ENCODE data around the gene KBTBD2.
"Not testable (repeated sequence)": the region's sequence is repeated elsewhere in the genome, so short reads cannot be mapped to it uniquely, and the experiment has no call there.

Gene KBTBD2

DNA sequence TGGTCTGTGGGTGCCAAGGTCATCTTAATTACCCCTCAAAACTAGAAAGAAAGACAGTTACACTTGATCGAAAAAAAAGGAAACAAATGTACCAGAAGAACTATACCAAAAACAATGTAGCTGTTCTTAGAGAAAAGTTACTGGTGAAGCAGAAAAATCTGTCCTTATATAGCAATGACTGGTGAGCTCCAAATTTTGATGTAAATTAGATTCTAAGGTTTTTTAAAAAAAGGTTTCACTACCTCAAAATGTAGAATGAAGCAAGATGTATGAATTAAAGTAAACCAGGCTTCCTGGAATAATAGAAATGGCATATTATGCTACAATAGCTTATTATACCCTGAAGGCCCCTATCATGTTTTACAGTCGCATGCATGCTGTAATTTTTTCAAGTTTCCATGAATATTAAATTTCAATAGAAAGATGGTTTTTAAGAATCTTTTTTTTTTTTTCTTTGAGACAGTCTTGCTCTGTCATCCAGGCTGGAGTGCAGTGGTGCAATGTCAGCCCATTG, 37.3 kb upstream of the KBTBD2 start:
- ATAC-seq, result no peak

DNA sequence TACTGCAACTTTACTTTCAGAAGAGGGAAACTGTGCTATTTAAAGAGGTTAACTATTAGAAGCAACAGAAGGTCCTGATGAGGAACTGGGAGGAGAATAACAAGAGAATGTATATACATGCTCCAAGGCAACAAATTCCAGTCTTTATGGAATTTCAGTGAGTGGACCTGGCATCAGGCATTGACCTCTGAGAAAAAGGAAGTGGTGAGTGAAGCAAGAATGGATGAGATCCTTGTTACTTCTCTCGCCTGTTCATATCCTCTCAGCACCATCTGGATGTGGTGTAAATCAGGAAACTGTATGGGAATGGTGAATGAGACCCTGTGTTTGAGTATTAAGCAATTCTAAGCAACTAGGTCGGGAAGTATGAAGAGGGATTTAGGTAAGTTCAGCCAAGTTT, 30.3 kb upstream of the KBTBD2 start:
- ATAC-seq, result no peak

More for the DNA sequence above, 37.3 kb upstream of the KBTBD2 start:
- TF ChIP-seq CSDC2 (CRISPR knock-in tag; IDR thresholded peaks at IDR 0.05), result no peak
- TF ChIP-seq OSR1 (CRISPR knock-in tag; IDR thresholded peaks at IDR 0.05), result no peak
- TF ChIP-seq ZNF565 (CRISPR knock-in tag; conservative IDR thresholded peaks at IDR 0.05; ENCODE audit: low read depth), result no peak
- TF ChIP-seq BACH2 (CRISPR knock-in tag; IDR thresholded peaks at IDR 0.05; ENCODE audit: borderline replicate concordance), result no peak
- TF ChIP-seq ZNF8 (CRISPR knock-in tag; IDR thresholded peaks at IDR 0.05), result no peak
- TF ChIP-seq, protein P1, sequence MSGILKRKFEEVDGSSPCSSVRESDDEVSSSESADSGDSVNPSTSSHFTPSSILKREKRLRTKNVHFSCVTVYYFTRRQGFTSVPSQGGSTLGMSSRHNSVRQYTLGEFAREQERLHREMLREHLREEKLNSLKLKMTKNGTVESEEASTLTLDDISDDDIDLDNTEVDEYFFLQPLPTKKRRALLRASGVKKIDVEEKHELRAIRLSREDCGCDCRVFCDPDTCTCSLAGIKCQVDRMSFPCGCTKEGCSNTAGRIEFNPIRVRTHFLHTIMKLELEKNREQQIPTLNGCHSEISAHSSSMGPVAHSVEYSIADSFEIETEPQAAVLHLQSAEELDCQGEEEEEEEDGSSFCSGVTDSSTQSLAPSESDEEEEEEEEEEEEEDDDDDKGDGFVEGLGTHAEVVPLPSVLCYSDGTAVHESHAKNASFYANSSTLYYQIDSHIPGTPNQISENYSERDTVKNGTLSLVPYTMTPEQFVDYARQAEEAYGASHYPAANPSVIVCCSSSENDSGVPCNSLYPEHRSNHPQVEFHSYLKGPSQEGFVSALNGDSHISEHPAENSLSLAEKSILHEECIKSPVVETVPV (CRISPR knock-in tag; IDR thresholded peaks at IDR 0.05), result no peak
- no peak for TF ChIP-seq ZC3H10 (CRISPR knock-in tag; IDR thresholded peaks at IDR 0.05)

DNA sequence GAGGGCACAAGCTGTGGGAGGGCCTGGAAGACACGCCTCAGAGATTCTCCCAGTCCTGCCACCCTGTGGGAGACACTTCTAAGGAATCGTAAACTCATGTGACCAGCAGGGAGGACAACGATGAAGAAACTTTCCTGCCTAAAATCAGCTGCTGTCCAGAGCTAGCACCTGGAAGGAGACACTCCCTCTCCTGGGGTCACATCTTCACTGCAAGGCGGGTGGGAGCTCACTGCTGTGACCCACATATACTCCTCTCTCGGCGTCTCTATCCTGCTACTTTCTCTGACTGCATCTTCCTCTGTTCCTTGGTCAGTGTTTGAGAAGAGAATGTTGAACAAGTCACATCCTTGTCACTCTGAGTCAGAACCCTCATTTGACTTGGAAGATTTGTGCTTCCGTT, 25.4 kb upstream of the KBTBD2 start:
- ATAC-seq, result not testable (repeated sequence)

More for the DNA sequence above, 30.3 kb upstream of the KBTBD2 start:
- TF ChIP-seq ARNTL (CRISPR knock-in tag; IDR thresholded peaks at IDR 0.05; ENCODE audit: borderline replicate concordance, low read depth) (no peak), ZFP30 (CRISPR knock-in tag; IDR thresholded peaks at IDR 0.05) (no peak), GLIS3 (CRISPR knock-in tag; IDR thresholded peaks at IDR 0.05) (no peak), ESRRG (CRISPR knock-in tag; IDR thresholded peaks at IDR 0.05) (no peak), PPARA (CRISPR knock-in tag; IDR thresholded peaks at IDR 0.05; ENCODE audit: borderline replicate concordance) (no peak), ISL1 (CRISPR knock-in tag; IDR thresholded peaks at IDR 0.05) (no peak), ZFP3 (CRISPR knock-in tag; IDR thresholded peaks at IDR 0.05) (no peak)
- TF ChIP-seq, protein P2, sequence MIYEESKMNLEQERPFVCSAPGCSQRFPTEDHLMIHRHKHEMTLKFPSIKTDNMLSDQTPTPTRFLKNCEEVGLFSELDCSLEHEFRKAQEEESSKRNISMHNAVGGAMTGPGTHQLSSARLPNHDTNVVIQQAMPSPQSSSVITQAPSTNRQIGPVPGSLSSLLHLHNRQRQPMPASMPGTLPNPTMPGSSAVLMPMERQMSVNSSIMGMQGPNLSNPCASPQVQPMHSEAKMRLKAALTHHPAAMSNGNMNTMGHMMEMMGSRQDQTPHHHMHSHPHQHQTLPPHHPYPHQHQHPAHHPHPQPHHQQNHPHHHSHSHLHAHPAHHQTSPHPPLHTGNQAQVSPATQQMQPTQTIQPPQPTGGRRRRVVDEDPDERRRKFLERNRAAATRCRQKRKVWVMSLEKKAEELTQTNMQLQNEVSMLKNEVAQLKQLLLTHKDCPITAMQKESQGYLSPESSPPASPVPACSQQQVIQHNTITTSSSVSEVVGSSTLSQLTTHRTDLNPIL (CRISPR knock-in tag; IDR thresholded peaks at IDR 0.05; ENCODE audit: low read depth), result no peak

DNA sequence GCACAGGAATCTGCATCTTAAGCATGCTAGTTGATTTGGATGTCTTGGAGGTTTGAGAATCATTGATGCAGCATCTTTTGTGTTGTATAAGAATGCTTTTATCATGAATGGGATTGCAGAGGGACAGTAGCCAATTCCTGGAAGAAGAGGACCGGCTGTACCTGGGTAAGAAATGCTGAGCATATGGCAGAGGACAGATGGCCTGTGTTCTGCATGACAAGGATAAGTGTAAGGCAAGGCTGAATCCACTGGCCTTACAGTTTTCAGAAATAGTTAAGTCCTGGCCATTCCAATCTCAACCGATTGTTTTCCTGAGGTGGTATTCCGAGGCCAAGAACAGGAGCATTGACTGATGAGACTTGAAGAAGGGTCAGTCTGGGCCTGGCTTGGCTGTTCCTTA, 24.4 kb upstream of the KBTBD2 start:
- no peak for ATAC-seq

DNA sequence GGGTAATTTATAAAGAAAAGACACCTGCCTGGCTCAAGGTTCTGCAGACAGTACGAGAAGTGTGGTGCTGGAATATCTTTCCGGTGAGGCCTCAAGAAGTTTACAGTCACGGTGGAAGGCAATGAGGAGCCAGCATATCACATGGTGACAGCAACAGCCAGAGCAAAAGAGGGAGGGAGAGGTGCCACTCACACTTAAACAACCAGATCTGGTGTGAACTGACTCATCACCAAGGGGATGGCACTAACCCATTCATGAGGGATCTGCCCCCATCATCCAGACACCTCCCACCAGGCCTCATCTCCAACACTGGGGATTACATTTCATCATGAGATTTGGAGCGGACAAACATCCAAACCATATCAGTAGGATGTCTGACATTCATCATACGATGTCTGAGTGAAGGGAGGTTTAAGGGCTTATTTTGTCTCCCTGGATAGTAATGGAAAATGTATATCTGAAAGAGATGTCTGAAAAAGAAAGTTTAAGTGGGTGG, 23.5 kb upstream of the KBTBD2 start:
- TF ChIP-seq ZFP30 (CRISPR knock-in tag; IDR thresholded peaks at IDR 0.05) (no peak), ZNF565 (CRISPR knock-in tag; conservative IDR thresholded peaks at IDR 0.05; ENCODE audit: low read depth) (no peak), ZNF70 (CRISPR knock-in tag; IDR thresholded peaks at IDR 0.05) (no peak), TCF4 (CRISPR knock-in tag; IDR thresholded peaks at IDR 0.05; ENCODE audit: borderline replicate concordance) (no peak), ZC3H10 (CRISPR knock-in tag; IDR thresholded peaks at IDR 0.05) (no peak), ZFP3 (CRISPR knock-in tag; IDR thresholded peaks at IDR 0.05) (no peak), BACH2 (CRISPR knock-in tag; IDR thresholded peaks at IDR 0.05; ENCODE audit: borderline replicate concordance) (no peak), ZNF8 (CRISPR knock-in tag; IDR thresholded peaks at IDR 0.05) (no peak), SNAI2 (CRISPR knock-in tag; IDR thresholded peaks at IDR 0.05) (no peak), CSDC2 (CRISPR knock-in tag; IDR thresholded peaks at IDR 0.05) (no peak), ISL1 (CRISPR knock-in tag; IDR thresholded peaks at IDR 0.05) (no peak)
- TF ChIP-seq, protein P3, sequence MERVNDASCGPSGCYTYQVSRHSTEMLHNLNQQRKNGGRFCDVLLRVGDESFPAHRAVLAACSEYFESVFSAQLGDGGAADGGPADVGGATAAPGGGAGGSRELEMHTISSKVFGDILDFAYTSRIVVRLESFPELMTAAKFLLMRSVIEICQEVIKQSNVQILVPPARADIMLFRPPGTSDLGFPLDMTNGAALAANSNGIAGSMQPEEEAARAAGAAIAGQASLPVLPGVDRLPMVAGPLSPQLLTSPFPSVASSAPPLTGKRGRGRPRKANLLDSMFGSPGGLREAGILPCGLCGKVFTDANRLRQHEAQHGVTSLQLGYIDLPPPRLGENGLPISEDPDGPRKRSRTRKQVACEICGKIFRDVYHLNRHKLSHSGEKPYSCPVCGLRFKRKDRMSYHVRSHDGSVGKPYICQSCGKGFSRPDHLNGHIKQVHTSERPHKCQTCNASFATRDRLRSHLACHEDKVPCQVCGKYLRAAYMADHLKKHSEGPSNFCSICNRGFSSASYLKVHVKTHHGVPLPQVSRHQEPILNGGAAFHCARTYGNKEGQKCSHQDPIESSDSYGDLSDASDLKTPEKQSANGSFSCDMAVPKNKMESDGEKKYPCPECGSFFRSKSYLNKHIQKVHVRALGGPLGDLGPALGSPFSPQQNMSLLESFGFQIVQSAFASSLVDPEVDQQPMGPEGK (CRISPR knock-in tag; IDR thresholded peaks at IDR 0.05; ENCODE audit: borderline replicate concordance), result no peak
- TF ChIP-seq, protein P4, sequence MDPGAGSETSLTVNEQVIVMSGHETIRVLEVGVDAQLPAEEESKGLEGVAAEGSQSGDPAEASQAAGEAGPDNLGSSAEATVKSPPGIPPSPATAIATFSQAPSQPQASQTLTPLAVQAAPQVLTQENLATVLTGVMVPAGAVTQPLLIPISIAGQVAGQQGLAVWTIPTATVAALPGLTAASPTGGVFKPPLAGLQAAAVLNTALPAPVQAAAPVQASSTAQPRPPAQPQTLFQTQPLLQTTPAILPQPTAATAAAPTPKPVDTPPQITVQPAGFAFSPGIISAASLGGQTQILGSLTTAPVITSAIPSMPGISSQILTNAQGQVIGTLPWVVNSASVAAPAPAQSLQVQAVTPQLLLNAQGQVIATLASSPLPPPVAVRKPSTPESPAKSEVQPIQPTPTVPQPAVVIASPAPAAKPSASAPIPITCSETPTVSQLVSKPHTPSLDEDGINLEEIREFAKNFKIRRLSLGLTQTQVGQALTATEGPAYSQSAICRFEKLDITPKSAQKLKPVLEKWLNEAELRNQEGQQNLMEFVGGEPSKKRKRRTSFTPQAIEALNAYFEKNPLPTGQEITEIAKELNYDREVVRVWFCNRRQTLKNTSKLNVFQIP (CRISPR knock-in tag; IDR thresholded peaks at IDR 0.05; ENCODE audit: borderline replicate concordance, low read depth), result no peak
- ATAC-seq, result no peak

More for the DNA sequence above, 24.4 kb upstream of the KBTBD2 start:
- no peak for TF ChIP-seq TCF4 (CRISPR knock-in tag; IDR thresholded peaks at IDR 0.05; ENCODE audit: borderline replicate concordance)
- no peak for TF ChIP-seq ZFP3 (CRISPR knock-in tag; IDR thresholded peaks at IDR 0.05)
- TF ChIP-seq ZNF8 (CRISPR knock-in tag; IDR thresholded peaks at IDR 0.05), result no peak
- TF ChIP-seq ZC3H10 (CRISPR knock-in tag; IDR thresholded peaks at IDR 0.05), result no peak
- no peak for TF ChIP-seq ZFP30 (CRISPR knock-in tag; IDR thresholded peaks at IDR 0.05)
- no peak for TF ChIP-seq BACH2 (CRISPR knock-in tag; IDR thresholded peaks at IDR 0.05; ENCODE audit: borderline replicate concordance)
- no peak for TF ChIP-seq ZNF565 (CRISPR knock-in tag; conservative IDR thresholded peaks at IDR 0.05; ENCODE audit: low read depth)
- TF ChIP-seq, protein P4 (CRISPR knock-in tag; IDR thresholded peaks at IDR 0.05; ENCODE audit: borderline replicate concordance, low read depth), result no peak
- no peak for TF ChIP-seq CSDC2 (CRISPR knock-in tag; IDR thresholded peaks at IDR 0.05)
